NB4 (cell line): ENCODE results near the gene ELSPBP1.

ENCODE experiments used
- DNase-seq: peaks from one replicate; pipeline ENCODE4 v3.0.0; 2010; ENCODE audit warnings: low read depth
- H3K4me3 ChIP-seq: one replicate; pipeline ENCODE4 v1.5.1; 2011; ENCODE audit warnings: mild to moderate bottlenecking, low read depth, low read length, moderate library complexity
- MYC ChIP-seq: IDR thresholded peaks from 2 replicates; pipeline ENCODE4 v1.6.1; 2011; ENCODE audit warnings: low read depth, low read length
- POLR2A ChIP-seq: IDR thresholded peaks from 2 replicates; pipeline ENCODE4 v1.6.1; 2011; ENCODE audit warnings: mild to moderate bottlenecking; ENCODE audit not compliant: insufficient read length; ENCODE audit errors: extremely low read depth
- TF ChIP-seq, protein P1 (sequence below): IDR thresholded peaks from one replicate; pipeline ENCODE4 v1.5.1; 2012; ENCODE audit warnings: low read depth, low read length
- TF ChIP-seq, protein P2 (sequence below): IDR thresholded peaks from 2 replicates; pipeline ENCODE4 v1.6.1; 2011; ENCODE audit warnings: low read depth, low read length

Gene ELSPBP1

DNA sequence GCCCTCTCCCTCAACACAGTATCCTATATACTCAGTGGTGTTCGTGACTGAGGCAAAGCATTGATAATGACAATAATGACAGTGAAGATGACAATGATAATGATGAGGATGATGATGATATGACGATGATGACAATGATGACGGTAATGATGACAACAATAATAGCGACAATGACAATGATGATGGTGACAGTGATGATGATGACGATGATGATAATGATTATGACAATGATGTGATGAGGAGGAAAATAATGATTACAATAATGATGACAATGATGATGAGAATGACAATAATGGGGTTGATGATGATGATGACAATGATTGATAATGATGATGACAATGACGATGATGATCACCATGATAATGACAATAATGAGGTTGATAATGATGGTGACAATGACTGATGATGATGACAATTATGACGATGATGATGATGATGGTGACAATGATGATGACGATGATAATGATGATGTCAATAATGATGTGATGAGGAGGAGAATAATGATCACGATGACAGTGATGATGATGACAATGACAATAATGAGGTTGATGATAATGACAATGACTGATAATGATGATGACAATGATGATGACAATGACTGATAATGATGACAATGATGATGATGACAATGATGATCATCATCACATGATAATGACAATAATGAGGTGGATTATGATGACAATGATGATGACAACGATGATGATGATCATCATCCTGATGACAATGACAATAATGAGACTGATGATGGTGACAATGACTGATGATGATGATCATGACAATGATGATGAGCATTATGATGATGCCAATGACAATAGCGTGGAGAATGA lies 16.7 kb downstream of the ELSPBP1 start:
- DNase-seq, result no peak
- H3K4me3 ChIP-seq, result no peak overlapping the region
- TF ChIP-seq, protein P1, sequence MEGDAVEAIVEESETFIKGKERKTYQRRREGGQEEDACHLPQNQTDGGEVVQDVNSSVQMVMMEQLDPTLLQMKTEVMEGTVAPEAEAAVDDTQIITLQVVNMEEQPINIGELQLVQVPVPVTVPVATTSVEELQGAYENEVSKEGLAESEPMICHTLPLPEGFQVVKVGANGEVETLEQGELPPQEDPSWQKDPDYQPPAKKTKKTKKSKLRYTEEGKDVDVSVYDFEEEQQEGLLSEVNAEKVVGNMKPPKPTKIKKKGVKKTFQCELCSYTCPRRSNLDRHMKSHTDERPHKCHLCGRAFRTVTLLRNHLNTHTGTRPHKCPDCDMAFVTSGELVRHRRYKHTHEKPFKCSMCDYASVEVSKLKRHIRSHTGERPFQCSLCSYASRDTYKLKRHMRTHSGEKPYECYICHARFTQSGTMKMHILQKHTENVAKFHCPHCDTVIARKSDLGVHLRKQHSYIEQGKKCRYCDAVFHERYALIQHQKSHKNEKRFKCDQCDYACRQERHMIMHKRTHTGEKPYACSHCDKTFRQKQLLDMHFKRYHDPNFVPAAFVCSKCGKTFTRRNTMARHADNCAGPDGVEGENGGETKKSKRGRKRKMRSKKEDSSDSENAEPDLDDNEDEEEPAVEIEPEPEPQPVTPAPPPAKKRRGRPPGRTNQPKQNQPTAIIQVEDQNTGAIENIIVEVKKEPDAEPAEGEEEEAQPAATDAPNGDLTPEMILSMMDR, result no peak

DNA sequence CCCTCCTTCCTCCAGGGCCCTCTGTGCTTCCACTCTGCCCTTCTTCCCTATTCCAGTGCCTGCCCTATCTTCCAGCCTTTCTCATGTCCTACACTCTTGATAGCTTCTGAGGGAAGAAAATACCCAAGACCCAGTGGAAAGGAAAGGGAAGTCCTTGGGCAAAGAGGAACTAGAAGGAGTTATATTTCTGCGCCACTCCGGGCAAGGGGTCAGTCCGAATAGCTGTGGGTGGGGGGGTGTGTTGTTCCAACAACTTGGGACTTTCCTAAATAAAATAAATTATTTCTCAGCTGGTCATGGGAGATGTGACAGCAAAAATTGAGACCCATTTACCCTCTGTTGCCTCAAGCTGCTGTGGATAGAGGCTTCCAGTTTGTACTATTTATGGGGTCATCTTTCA lies 26.3 kb downstream of the ELSPBP1 start:
- no peak for DNase-seq
- TF ChIP-seq, protein P2, sequence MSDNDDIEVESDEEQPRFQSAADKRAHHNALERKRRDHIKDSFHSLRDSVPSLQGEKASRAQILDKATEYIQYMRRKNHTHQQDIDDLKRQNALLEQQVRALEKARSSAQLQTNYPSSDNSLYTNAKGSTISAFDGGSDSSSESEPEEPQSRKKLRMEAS, result no peak
- TF ChIP-seq, protein P1, result no peak
- TF ChIP-seq MYC, result no peak
- no peak for TF ChIP-seq POLR2A
- H3K4me3 ChIP-seq, result no peak overlapping the region

DNA sequence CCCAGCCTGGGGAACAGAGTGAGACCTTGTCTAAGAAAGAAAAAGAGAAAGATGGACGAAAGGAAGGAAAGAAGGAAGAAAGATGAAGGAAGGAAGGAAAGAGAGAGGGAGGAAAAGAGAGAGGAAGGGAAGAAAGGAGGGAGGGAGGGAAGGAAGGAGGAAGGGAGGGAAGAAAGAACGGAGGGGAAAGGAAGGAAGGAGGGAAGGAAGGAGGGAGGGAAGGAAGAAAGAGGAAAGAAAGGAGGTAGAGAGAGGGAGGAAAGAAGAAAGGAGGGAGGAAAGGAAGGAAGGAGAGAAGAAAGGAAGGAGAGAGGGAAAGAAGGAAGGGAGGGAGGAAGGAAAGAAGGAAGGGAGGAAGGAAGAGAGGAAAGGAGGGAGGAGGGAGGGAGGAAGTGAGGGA lies 28.6 kb downstream of the ELSPBP1 start:
- no peak overlapping the region for H3K4me3 ChIP-seq
- DNase-seq, result no peak
- TF ChIP-seq, protein P2, result no peak
- no peak for TF ChIP-seq MYC

DNA sequence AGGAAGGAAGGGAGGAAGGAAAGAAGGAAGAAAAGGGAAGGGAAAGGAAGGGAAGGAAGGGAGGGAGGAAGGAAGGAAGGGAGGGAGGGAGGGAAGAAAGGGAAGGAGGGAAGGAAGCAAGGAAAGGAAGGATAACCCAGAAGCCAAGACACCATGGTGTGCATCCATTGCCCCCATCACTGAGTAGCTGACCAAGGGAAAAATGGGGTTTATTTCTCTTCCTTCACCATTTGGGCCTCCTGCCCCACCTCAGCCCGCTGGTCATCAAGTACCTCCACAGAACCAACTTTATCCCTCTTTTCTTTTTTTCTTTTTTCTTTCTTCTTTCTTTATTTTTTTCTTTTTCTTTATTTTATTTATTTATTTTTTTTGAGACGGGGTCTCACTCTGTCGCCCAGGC lies 29.1 kb downstream of the ELSPBP1 start:
- no peak overlapping the region for H3K4me3 ChIP-seq
- TF ChIP-seq POLR2A, result no peak
- DNase-seq, result no peak

DNA sequence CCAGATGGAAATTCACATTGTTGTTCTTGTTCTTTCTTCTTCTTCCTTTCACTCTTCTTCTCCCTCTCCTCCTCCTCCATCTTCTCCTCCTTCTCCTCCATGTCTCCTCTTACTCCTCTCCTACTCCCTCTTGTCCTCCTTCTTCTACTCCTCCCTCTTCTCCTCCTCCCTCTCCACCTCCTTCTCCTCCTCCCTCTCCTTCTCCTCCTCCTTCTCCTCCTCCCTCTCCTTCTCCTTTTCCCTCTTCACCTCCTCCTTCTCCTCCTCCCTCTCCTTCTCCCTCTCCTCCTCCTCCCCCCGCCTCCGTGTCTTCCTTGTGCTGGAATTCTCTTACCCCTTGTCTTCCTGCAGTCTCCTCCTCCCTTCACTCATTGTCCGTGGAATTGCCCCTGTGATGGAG lies 31.0 kb downstream of the ELSPBP1 start:
- TF ChIP-seq, protein P2, result no peak
- TF ChIP-seq, protein P1, result no peak
- TF ChIP-seq MYC (no peak), POLR2A (no peak)
- no peak overlapping the region for H3K4me3 ChIP-seq
- no peak for DNase-seq

DNA sequence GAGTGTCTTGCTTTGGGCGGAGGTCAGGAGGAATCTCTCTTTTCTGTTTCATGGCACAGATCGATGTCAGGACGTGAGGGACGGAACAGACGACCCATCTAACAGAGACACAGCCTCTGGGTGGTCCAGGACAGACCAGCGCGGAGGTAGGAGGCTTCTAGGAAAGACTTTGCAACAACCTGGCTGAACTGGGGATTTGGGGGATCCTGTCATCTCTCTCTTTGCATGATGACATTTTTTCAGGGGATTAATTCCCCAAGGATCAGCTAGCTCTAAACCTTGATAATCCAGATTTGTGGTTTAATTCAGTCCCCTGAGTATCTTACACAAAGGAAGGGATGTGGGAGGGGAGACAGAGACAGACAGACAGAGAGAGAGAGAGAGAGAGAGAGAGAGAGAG lies 35.0 kb downstream of the ELSPBP1 start:
- no peak for DNase-seq

More for the DNA sequence above, 35.0 kb downstream of the ELSPBP1 start:
- TF ChIP-seq, protein P1, result no peak
- TF ChIP-seq, protein P2, result no peak
- TF ChIP-seq MYC, result no peak
- TF ChIP-seq POLR2A, result no peak
- no peak overlapping the region for H3K4me3 ChIP-seq
